NCI-H748 treated with DMSO at 0.1 percent for 48 hours (cell line): Measurements from ENCODE around the gene NUP210.

Experiments
- DNase-seq: peaks from one replicate; lab custom pipeline; 2025; lab: John Stamatoyannopoulos, UW

The NUP210 gene

GRCh38 chr3:13323822-13324221, 96.3 kb downstream of the NUP210 start:
- no peak for DNase-seq

- no peak for DNase-seq
Observed at GRCh38 chr3:13322324-13322723, 97.8 kb downstream of the NUP210 start.

GRCh38 chr3:13319564-13320220, 100.4 kb downstream of the NUP210 start:
- DNase-seq = no peak

- DNase-seq = no peak
Observed at GRCh38 chr3:13318626-13319470, 101.3 kb downstream of the NUP210 start.

GRCh38 chr3:13317596-13318320, 102.4 kb downstream of the NUP210 start:
- no peak for DNase-seq

- DNase-seq = no peak
Observed at GRCh38 chr3:13316603-13317002, 103.5 kb downstream of the NUP210 start.

GRCh38 chr3:13314877-13315276, 105.2 kb downstream of the NUP210 start:
- DNase-seq = no peak

GRCh38 chr3:13313813-13314212, 106.3 kb downstream of the NUP210 start:
- DNase-seq = no peak

GRCh38 chr3:13309004-13309403, 111.1 kb downstream of the NUP210 start:
- DNase-seq = no peak

- peak; percentile 20 for DNase-seq
Observed at GRCh38 chr3:13308380-13308801, 111.7 kb downstream of the NUP210 start.

- no peak for DNase-seq
Observed at GRCh38 chr3:13307041-13307440, 113.1 kb downstream of the NUP210 start.

GRCh38 chr3:13305623-13306022, 114.5 kb downstream of the NUP210 start:
- no peak for DNase-seq

GRCh38 chr3:13303410-13303809, 116.7 kb downstream of the NUP210 start:
- no peak for DNase-seq

- DNase-seq = no peak
Observed at GRCh38 chr3:13301286-13301987, 118.7 kb downstream of the NUP210 start.

- DNase-seq = no peak
Observed at GRCh38 chr3:13300546-13301285, 119.4 kb downstream of the NUP210 start.

- no peak for DNase-seq
Observed at GRCh38 chr3:13299531-13300155, 120.5 kb downstream of the NUP210 start.

- DNase-seq = no peak
Observed at GRCh38 chr3:13296662-13297061, 123.5 kb downstream of the NUP210 start.

GRCh38 chr3:13294442-13295351, 125.4 kb downstream of the NUP210 start:
- no peak for DNase-seq

- DNase-seq = no peak
Observed at GRCh38 chr3:13292375-13292774, 127.7 kb downstream of the NUP210 start.

- no peak for DNase-seq
Observed at GRCh38 chr3:13290941-13291340, 129.2 kb downstream of the NUP210 start.
